Right forelimb (tissue), 1 donor: Measurements from ENCODE around the gene SLIT1.

Experiments
- DNase-seq: peaks from one replicate; pipeline ENCODE4 v3.0.0-alpha.2; 2018

The SLIT1 gene

GRCh38 chr10:96949039-96949683 lies 236.6 kb downstream of the SLIT1 start:
- no peak for DNase-seq
